Measurements from ENCODE around the gene VEGFD. TPM values are rescaled to one million over a fixed set of nuclear protein-coding genes. Genes with fewer than 3 reads are reported as not detected.

VEGFD gene
- total and polyA plus RNA-seq, 8 donors = 0.25 to 4.2 (median 2.2) TPM; not detected in 4

- TF ChIP-seq POLR2A (IDR thresholded peaks at IDR 0.05) (no peak), POLR2AphosphoS5 (IDR thresholded peaks at IDR 0.05) (no peak), EP300 (IDR thresholded peaks at IDR 0.05) (no peak)
- TF ChIP-seq, protein P1, sequence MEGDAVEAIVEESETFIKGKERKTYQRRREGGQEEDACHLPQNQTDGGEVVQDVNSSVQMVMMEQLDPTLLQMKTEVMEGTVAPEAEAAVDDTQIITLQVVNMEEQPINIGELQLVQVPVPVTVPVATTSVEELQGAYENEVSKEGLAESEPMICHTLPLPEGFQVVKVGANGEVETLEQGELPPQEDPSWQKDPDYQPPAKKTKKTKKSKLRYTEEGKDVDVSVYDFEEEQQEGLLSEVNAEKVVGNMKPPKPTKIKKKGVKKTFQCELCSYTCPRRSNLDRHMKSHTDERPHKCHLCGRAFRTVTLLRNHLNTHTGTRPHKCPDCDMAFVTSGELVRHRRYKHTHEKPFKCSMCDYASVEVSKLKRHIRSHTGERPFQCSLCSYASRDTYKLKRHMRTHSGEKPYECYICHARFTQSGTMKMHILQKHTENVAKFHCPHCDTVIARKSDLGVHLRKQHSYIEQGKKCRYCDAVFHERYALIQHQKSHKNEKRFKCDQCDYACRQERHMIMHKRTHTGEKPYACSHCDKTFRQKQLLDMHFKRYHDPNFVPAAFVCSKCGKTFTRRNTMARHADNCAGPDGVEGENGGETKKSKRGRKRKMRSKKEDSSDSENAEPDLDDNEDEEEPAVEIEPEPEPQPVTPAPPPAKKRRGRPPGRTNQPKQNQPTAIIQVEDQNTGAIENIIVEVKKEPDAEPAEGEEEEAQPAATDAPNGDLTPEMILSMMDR (IDR thresholded peaks at IDR 0.05) = peak in 3 of 7 experiments; percentile 25 to 33 (median 28)
- WGBS, 5 donors = 22 to 34% (median 26%) methylated on average over 4 of the region's 4 CpGs
- peak in 1 of 2 donors; percentile 44 for DNase-seq
- Histone ChIP-seq H3K4me3 (no peak overlapping the region), H3K9me3 (no peaks in the 10 kb centered on the region), H3K4me1 (peaks cover 0 to 13% (median 4%) of the 10 kb centered on the region in 4 donors), H3K27ac (peak overlapping the region; percentile 21 to 68 (median 51)), H3K27me3 (no peaks in the 10 kb centered on the region), H3K36me3 (no peaks in the 10 kb centered on the region)
- intact Hi-C loops (cut with DNase I; ENCODE audit: low total_unique reads) = no loop called here
These were observed 84.0 kb downstream of the VEGFD start for GRCh38 chrX:15299941-15300851.

GRCh38 chrX:15298780-15299179 is 85.4 kb downstream of the VEGFD start:
- intact Hi-C loops (cut with DNase I; ENCODE audit: low total_unique reads) = no loop called here
- DNase-seq = no peak
- Histone ChIP-seq H3K4me1 (peaks cover 0 to 13% (median 4%) of the 10 kb centered on the region in 4 donors), H3K36me3 (no peaks in the 10 kb centered on the region), H3K9me3 (no peaks in the 10 kb centered on the region), H3K27me3 (no peaks in the 10 kb centered on the region), H3K27ac (peak overlapping the region; percentile 21 to 46 (median 32)), H3K4me3 (no peak overlapping the region)
- TF ChIP-seq EP300 (IDR thresholded peaks at IDR 0.05) (no peak), POLR2A (IDR thresholded peaks at IDR 0.05) (no peak), POLR2AphosphoS5 (IDR thresholded peaks at IDR 0.05) (no peak)
- TF ChIP-seq, protein P1 (IDR thresholded peaks at IDR 0.05) = no peak
- WGBS, 5 donors = 50 to 82% (median 70%) methylated on average over 1 to 3 of the region's 3 CpGs

DNA sequence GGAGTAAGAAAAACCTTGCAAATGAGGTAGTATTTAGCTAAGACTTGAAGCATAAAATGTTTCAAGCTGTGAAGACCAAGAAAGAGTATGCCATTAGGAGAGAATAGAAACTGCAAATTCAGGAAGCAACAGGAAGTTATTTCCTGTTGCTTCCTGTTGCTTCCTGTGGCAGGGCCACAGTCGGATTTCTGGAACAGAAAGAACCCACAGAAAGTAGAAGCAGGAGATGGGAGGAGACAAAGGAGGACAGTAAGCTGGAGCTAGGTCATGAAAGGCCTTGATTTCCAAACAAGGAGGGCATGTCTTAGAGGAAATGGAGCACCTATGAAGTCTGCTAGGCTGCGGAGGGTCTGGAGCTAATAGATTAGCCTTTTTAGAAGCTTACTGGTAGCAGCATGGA is 86.0 kb downstream of the VEGFD start:
- 50 to 72% (median 56%) methylated on average over 2 of the region's 2 CpGs for WGBS, 5 donors
- TF ChIP-seq POLR2A (IDR thresholded peaks at IDR 0.05) = no peak
- TF ChIP-seq, protein P1 (IDR thresholded peaks at IDR 0.05) = no peak
- TF ChIP-seq EP300 (IDR thresholded peaks at IDR 0.05) = no peak
- TF ChIP-seq POLR2AphosphoS5 (IDR thresholded peaks at IDR 0.05) = no peak
- Histone ChIP-seq H3K4me1 (peaks cover 0 to 13% (median 4%) of the 10 kb centered on the region in 4 donors), H3K27ac (peak overlapping the region in 4 of 5 donors; percentile 21 to 44 (median 30)), H3K27me3 (no peaks in the 10 kb centered on the region), H3K4me3 (no peak overlapping the region), H3K9me3 (no peaks in the 10 kb centered on the region), H3K36me3 (no peaks in the 10 kb centered on the region)
- peak in 1 of 2 donors; percentile 9 for DNase-seq
- intact Hi-C loops (cut with DNase I; ENCODE audit: low total_unique reads) = no loop called here

Other genes starting within 250 kb of the VEGFD start
- 100 to 1,000 TPM in 1 of 5 donors, 10 to 100 TPM in 1, 1 to 10 TPM in 3; 4.1 to 201 (median 9.0) TPM for gene ASB9, start 114.3 kb downstream of the VEGFD start, total RNA-seq
- gene ASB9, start 114.3 kb downstream of the VEGFD start, polyA plus RNA-seq = 1 to 10 TPM; 1.6 to 3.7 (median 3.4) TPM
- gene ASB11, start 68.8 kb downstream of the VEGFD start, total RNA-seq = 1 to 10 TPM in 3 of 5 donors, not detected in 2; 2.9 to 9.8 (median 2.9) TPM
- gene ASB11, start 68.8 kb downstream of the VEGFD start, polyA plus RNA-seq = 1 to 10 TPM in 2 of 3 donors, under 1 TPM in 1; 0.15 to 1.9 (median 1.7) TPM
- 10 to 100 TPM in 3 of 5 donors, 1 to 10 TPM in 1, under 1 TPM in 1; 0.58 to 59.7 (median 17.8) TPM for gene PIGA, start 48.9 kb downstream of the VEGFD start, total RNA-seq
- 1 to 10 TPM; 6.1 to 8.6 (median 6.4) TPM for gene PIGA, start 48.9 kb downstream of the VEGFD start, polyA plus RNA-seq
- gene PIR, start 108.9 kb upstream of the VEGFD start, total RNA-seq = 10 to 100 TPM in 3 of 5 donors, 1 to 10 TPM in 2; 5.2 to 30.9 (median 11.2) TPM
- gene PIR, start 108.9 kb upstream of the VEGFD start, polyA plus RNA-seq = 10 to 100 TPM; 12.4 to 47.5 (median 16.6) TPM
- gene BMX, start 116.4 kb upstream of the VEGFD start, total RNA-seq = 1 to 10 TPM in 1 of 5 donors, under 1 TPM in 1, not detected in 3; 0.43 to 3.3 TPM
- gene BMX, start 116.4 kb upstream of the VEGFD start, polyA plus RNA-seq = under 1 TPM; 0.53 to 0.61 (median 0.56) TPM
- 1 to 10 TPM in 3 of 5 donors, not detected in 2; 1.0 to 8.1 (median 1.2) TPM for gene ACE2, start 216.5 kb upstream of the VEGFD start, total RNA-seq
- gene ACE2, start 216.5 kb upstream of the VEGFD start, polyA plus RNA-seq = 1 to 10 TPM in 1 of 3 donors, under 1 TPM in 2; 0.25 to 1.1 (median 0.70) TPM

Data from stomach (tissue), 9 donors.